Activated gamma-delta T cell treated with anti-CD3 and anti-CD28 coated beads, Interleukin-2, amount 50 U/mL, for 16 hours (primary cell): ENCODE data around the gene SDCBP2.

ENCODE experiments used
- DNase-seq: peaks from one replicate; pipeline ENCODE4 v3.0.0-alpha.2; 2020; ENCODE audit warnings: low read depth

Gene SDCBP2

DNA sequence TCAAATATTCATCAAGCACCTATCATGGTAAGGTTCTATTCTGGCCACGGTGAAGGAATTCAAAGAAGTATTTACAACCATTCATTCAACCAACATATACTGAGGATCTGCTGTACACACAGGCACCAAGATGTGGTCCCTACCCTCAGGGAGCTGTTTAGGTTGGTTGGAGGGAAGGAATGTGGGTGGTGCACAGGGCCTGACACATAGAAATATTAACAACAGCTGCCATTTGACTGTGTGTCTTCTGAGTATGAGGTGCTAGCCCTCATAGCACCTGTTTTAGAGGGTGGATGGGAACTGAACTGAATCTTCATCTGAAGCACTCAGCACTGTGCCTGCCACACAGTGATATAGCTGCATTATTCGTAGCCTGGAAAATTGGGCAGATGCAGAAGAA lies 55.6 kb downstream of the SDCBP2 start:
- no peak for DNase-seq

DNA sequence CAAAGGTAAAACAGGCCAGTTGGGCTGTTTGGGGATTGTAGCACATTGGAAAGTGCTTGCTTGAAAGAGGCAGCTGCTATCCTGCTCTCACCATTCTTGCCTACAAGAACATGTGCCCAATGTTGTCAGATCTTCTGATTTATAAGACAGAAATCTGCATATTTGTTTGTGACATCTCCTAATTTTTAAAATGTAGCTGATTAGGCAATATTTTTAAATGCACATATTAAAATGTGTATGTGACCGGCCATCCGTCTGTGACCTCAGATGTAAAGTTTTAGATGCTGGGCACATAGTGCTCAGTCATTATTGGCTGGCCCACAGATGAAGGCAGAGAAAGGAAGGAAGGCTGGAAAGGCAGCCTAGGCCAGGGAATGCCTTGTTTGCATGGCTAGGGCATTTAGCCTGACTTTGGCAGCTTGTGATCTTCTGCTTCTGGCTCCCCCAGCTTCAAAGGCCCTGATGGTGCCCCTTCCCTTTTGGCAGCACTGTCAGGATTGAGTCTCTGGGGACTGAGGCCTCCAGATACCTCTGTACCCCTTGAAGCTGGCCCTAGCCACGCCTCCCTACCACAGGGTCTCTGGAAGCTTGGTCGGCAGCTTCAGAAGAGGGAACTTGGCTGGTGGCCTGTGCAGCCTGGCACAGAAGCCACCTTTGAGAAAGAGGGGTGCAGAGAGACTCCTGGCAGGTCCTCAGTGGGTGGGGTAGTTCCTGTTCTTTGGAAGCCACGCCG lies 56.4 kb downstream of the SDCBP2 start:
- no peak for DNase-seq

DNA sequence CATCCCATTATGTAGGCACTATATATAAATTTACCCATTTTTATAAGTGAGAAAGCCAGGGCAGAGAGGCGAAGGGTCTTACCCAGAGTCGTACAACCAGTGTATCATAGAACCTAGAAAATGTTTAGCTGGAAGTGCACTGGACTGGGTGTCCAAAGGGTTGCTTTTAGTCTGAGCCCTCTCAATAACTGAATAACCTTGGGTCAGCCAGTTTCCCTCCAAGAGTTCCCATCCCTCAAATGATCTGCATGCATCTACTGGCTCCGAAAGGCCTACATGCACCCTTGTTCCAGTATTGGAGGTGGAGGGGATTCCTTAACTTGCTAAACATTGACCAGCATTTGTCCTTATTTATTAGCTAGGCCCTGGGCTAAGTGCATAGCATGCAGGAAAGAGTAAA lies 59.1 kb downstream of the SDCBP2 start:
- no peak for DNase-seq

DNA sequence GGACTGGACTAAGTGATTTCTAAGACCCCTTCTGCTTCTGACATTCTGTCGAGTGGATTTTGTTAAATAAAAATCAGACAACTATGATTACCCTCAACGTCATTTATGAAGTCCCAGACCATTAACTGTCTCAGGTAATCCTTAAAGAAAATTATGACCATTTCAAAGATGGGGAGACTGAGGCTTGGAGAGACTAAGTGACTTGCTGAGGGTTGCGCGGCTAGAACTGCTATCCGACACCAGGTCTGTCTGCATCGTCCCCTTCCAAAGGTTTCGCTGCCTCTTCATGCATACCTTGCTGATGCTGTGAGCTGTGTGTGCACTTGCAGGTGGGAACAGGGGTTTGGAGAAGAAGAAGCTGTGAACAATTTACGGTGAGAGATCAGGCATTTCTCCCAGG lies 59.7 kb downstream of the SDCBP2 start:
- DNase-seq: no peak

DNA sequence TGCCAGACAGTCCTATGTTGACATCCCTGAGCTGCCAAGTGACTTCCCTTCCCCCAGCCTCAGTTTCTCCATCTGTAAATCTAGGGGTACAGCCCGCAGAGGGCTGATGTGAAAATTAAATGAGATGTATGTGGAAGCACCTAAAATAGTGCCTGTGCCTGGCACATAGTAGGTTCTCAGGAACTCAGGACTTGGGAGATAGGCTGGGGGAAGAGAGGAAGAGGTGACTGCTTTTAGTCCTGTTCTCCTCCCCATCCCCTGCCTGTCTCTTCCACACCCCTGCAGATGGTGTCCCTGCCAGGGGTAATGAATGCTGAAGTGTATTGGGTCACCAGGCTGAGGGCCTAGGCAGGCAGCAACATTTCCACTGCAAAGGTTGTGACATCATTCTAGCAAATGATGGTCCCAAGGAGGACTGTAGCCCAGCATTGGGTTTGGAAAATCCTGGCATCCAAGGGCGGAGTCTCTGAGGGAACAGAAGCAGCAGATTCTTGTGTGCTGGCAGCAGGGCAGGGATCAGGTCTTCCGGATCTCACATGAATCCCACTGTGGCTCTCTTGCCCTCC lies 61.0 kb downstream of the SDCBP2 start:
- DNase-seq: no peak

DNA sequence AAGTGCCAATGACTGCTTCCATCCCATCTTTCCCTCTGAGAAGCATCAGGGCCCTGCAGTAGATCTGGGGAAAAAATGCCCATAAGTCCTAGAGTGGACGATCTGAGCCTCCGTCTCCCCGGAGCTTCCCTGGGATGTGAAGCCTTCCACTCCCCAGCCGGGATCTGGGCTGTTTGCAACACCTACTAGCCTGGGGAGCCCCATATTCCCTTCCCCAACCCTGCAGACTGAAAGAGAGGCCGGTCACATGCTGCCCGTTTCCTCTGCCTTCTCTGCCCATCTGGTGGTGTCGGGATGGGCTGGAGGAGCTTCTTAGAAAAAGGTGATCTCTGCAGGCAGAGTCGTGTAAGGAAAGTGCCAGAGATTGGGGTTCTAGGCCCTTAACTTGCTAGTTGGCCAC lies 61.8 kb downstream of the SDCBP2 start:
- DNase-seq: no peak

DNA sequence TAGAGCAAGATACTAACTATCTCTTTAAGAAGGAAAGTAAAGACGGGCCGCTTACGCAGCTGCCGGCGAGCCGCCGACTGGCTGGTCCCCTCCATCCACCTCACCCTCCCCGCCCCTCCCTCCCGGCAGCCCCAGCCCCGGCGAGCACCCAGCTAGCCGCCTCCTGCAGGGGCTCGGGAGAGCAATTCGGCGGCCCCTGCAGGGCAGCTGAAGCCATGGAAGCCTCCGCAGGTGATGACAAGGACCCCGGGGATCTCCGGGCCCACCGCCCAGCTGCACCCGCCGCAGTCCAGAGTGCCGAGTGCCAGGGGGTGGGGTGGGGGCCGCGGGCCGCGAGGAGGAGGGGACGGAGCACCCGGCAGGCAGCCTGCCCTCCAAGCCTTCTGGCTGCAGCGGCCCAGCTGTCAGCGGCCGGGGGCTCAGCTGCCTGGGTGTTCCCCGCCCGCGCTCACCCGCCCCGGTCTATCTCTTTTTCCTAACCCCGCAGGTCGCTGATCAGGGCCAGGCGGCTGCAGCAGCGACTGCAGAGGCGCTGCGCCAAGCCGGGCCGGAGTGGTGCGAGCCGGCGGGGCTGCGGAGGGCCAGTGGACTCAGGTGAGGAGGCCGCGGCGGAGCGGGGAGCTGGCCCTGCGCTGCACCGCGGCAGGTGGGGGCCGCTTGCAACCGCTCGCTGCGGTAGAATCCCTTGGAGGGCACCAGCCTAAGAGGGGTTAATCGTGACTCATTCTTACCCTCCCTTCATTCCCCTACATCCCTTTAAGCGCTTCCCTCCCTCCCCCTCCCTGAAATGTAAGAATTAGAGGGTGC lies 62.6 kb downstream of the SDCBP2 start, which contains the start of gene SNPH:
SNPH (plus strand) TSS at position 128 of the 807 bp plus-strand sequence. CDS start 29,946 bp downstream, outside the sequence.
- DNase-seq: peak; percentile 50

DNA sequence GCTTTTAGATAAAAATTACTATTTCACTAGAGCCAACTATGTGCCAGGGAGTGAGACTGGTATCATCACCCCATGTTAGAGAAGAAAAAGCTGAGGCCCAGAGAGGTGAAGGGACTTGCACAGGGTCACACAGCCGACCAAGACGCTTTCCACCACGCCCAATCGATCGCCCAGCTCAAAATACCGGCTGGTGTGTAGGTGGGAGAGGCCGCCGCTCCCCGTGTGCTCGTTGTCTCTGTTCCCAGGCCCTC lies 63.1 kb downstream of the SDCBP2 start:
- no peak for DNase-seq

DNA sequence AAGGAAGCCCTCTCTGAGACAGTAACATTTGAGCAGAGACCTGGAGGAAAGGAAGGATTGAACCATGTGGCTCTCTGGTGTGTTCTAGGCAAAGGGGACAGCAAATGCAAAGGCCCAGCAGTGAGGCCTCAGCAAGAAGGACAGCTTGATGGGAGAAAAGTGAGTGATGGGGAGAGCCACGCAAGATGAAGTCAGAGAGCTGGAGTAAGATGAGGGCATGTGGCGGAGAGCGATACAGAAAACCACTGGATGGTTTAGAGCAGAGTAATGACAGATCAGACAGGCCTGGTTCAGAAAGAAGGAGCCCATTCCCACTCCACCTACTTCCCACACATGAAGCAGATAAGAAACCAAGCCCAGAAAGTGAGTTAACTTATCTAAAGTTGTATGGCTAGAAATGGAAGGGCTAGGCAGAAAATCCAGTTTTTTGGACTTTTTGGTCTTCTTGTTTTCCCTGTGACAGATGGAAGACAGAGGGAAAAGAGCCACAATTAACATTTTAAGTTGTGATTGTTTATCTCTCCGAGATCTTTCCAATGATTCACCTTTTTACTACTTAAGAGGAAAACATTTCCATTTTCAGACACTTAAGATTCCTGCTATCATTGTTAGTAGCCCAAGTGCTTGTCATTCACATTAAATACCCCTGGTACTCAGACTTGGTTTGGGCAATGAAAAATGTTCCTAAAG lies 63.6 kb downstream of the SDCBP2 start:
- no peak for DNase-seq

DNA sequence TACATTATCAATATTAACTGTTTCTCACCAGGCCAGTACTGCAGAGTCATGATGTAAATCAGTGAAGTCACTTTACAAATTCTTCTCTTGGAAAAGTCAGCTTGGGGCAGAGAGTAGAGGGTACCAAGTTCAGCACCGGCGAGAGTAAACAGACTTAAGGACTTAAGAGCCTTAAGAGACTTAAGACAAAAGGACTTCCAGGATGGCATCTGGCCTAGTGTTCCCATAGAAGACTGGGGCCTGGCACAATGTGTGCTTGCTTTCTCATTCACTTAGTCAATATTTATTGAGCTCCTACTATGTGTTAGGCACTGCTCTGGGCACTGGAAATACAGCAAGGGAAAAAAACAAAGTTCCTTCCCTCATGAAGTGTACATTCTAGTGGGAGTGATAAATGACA lies 64.2 kb downstream of the SDCBP2 start:
- DNase-seq: no peak

DNA sequence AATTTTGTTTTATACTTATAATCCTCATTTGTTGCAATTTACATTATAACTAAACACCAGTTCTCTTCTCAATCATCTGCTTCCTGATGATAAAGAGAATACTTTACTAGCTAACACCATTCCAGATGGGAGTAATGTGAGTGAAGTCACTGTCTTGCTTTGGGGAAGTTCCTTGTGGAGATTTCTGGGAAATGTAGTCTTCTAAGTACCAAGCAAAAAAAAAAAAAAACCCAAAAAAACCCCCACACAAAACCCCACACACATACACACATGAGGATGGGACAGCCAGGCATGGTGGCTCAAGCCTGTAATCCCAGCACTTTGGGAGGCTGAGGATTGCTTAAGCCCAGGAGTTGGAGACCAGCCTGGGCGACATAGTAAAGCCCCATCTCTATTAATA lies 65.1 kb downstream of the SDCBP2 start:
- no peak for DNase-seq
